ENCODE data around the gene SLC19A1.

The SLC19A1 gene

GRCh38 chr21:45452696-45453307 lies 89.4 kb downstream of the SLC19A1 start:
- no peak for DNase-seq (ENCODE audit: low spot score)

DNA sequence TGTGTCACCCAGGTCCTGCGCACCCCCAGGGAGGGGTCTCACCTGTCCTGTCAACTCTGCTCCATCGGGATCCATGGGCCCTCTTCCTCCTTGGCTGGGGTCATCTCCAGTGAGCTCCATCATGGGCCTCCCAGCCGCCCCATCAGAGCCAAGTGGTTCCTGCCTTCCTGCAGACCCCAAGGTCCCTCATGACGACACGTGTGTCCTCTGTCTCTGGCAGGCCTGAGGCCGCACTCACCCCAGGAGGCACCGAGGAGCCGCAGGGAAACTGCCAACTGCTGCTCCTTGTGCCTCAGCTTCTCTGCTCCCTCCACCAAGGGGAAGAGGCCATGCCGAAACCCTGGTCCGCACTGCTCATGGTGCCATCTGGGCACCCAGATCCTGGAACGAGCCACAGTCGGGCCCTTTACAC lies 90.5 kb downstream of the SLC19A1 start:
- DNase-seq (ENCODE audit: low spot score), result no peak

GRCh38 chr21:45451091-45451740 lies 91.0 kb downstream of the SLC19A1 start:
- no peak for DNase-seq (ENCODE audit: low spot score)

DNA sequence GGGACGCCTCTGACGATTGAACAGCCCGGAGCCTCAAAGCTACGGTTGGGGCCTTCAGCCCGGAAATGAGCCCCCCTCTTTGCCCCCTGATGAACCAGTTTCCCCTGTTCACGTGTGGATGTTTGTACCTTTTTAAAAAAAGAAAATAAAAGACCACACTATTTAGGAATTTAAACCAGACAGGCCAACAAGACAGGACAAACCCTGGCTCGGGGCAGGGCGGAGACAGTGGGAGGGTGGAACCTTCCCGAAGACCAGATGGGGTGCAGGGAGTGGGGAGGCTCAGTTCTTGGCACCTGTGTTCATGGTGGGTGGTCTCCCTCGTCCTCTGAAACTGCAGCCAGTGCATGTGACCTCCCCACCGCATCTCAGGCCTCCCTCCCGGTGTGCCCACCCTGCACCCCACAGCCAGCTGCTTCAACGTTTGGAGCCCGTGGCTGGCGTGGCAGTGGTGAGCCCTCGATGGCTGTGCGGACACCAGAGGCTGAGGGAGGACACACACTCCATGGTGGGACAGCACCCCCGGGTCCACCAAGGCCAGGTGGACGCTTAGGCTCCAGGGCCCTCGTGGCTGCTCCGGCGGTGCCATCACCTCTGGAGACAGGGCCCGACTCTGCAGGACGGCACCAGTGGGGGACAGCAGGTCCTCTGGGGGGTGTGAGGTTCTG lies 91.7 kb downstream of the SLC19A1 start:
- no peak for DNase-seq (ENCODE audit: low spot score)

DNA sequence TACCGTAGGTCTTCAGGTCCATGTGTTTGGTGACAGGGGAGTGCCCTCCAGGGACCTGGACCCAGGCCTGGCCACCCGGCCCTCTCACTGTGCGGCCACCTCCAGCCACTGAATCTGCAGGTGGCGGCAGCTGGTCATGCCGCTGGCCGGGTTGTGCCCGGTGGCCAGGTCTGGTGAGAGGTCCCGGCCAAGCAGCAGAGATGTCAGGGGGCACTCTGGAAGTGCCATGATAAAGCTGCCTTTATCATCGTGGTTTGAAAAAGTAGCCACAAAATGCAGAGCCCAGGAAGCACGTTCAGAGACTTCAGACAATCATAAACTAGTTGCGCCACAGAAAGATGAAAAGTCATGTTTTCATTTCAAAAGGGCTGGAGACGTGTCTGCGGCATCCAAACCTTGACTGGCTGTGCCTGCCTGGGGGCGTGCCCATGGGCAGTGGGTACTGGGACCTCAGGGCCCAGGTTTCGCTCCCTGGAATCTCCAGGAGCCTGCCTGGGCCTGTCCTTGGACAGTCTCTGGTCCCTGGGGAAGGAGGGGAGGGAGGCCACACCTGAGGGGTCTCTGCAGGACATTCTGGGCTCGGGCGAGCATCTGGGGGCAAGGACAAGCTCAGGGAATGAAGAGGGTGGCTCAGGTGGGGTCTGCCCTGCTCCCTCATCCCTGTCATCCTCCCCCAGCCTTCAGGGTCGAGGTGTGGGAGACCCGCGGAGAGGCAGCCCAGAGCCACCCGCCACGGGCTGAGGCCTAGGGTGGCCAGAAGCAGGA lies 92.4 kb downstream of the SLC19A1 start:
- no peak for DNase-seq (ENCODE audit: low spot score)

- DNase-seq (ENCODE audit: low spot score), result no peak
Observed at GRCh38 chr21:45448810-45449657, 93.2 kb downstream of the SLC19A1 start.

DNA sequence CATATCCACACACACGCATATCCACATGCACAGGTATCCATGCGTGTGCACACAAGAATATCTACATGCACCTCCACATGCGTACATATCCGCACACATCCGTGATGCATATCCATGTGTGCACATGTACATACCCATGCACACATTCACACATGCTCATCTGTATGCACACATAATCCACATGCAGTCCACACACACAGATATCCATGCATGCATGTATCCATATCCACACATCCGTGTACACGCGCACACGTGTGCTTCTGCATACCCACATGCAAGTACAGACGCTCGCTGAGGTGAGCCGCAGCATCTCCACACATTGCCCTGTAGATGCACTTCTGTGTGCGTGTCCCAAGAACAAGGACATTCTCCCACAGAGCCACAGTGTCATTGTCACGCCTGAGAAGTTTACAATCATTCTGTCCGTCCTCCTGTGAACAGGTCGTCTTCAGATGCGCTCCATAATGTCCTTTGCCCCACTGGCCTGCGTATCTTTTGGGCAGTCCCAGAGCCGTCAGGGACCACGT lies 93.9 kb downstream of the SLC19A1 start:
- DNase-seq (ENCODE audit: low spot score), result no peak
